Endothelial cell of umbilical vein (primary cell): ENCODE results near the gene IMPG1.

ENCODE experiments used
- EZH2 ChIP-seq: IDR thresholded peaks from 2 replicates; pipeline ENCODE4 v1.6.1; 2012; ENCODE audit warnings: borderline replicate concordance, low read depth, mild to moderate bottlenecking, moderate library complexity, low read length, inconsistent platforms; ENCODE audit not compliant: severe bottlenecking
- FOS ChIP-seq: IDR thresholded peaks from 2 replicates; pipeline ENCODE4 v1.6.1; 2011; ENCODE audit warnings: mild to moderate bottlenecking, low read length, moderate library complexity, borderline replicate concordance; ENCODE audit not compliant: insufficient read depth
- GATA2 ChIP-seq: IDR thresholded peaks from 2 replicates; pipeline ENCODE4 v1.7.0; 2011; ENCODE audit warnings: low read depth, mild to moderate bottlenecking, moderate library complexity, mixed read lengths, low read length; ENCODE audit not compliant: insufficient read length, insufficient read depth
- MYC ChIP-seq: IDR thresholded peaks from one replicate; pipeline ENCODE4 v1.6.1; 2011; ENCODE audit warnings: mild to moderate bottlenecking, low read depth, low read length
- POLR2A ChIP-seq: IDR thresholded peaks from 2 replicates; pipeline ENCODE4 v1.6.1; 2012; ENCODE audit warnings: low read depth, mild to moderate bottlenecking, control low read depth, low read length
- POLR2AphosphoS5 ChIP-seq: IDR thresholded peaks from 2 replicates; pipeline ENCODE4 v1.6.1; 2012; ENCODE audit warnings: low read depth, mild to moderate bottlenecking, control low read depth, low read length, moderate library complexity; ENCODE audit not compliant: insufficient read depth
- TF ChIP-seq, protein P1 (sequence below), 2 donors: IDR thresholded peaks; 1 replicate in 1 of 2; 2 replicates in 1 of 2; pipeline ENCODE4 v1.5.1; 2011; ENCODE audit warnings: low read length in 2 of 2, mild to moderate bottlenecking in 2 of 2, moderate library complexity in 2 of 2, control low read depth in 1 of 2, inconsistent platforms in 1 of 2, low read depth in 1 of 2; ENCODE audit not compliant: insufficient read depth in 1 of 2; ENCODE audit errors: extremely low read depth in 1 of 2
- TF ChIP-seq, protein P2 (sequence below): IDR thresholded peaks from 2 replicates; pipeline ENCODE4 v1.6.1; 2011; ENCODE audit not compliant: insufficient read depth, insufficient read length

DNA sequence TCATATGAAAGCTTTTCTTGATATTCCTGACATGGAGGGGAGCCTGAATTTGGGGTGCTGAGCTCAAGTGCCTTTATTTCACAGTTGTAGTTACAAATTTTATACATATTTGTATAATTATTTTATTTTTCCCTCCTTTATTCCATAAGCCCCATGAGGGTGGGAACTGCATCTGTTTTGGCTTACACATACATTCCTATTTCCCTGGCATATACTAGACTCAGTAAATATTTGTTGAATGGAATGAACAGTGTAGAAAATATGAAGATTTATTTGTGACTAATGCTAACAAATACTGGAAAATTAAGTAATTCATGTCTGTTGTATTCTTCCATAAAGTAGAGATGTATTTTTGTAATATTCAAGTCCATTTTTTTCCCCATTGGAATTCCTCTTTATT, 196.3 kb downstream of the IMPG1 start:
- TF ChIP-seq, protein P1, sequence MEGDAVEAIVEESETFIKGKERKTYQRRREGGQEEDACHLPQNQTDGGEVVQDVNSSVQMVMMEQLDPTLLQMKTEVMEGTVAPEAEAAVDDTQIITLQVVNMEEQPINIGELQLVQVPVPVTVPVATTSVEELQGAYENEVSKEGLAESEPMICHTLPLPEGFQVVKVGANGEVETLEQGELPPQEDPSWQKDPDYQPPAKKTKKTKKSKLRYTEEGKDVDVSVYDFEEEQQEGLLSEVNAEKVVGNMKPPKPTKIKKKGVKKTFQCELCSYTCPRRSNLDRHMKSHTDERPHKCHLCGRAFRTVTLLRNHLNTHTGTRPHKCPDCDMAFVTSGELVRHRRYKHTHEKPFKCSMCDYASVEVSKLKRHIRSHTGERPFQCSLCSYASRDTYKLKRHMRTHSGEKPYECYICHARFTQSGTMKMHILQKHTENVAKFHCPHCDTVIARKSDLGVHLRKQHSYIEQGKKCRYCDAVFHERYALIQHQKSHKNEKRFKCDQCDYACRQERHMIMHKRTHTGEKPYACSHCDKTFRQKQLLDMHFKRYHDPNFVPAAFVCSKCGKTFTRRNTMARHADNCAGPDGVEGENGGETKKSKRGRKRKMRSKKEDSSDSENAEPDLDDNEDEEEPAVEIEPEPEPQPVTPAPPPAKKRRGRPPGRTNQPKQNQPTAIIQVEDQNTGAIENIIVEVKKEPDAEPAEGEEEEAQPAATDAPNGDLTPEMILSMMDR (IDR thresholded peaks at IDR 0.05; ENCODE audit: extremely low read depth in 1 of 2, insufficient read depth in 1 of 2, low read depth in 1 of 2, low read length in 2 of 2): no peak
- TF ChIP-seq POLR2A: no peak
- TF ChIP-seq GATA2: no peak
- TF ChIP-seq EZH2: no peak
- no peak for TF ChIP-seq FOS
- TF ChIP-seq, protein P2, sequence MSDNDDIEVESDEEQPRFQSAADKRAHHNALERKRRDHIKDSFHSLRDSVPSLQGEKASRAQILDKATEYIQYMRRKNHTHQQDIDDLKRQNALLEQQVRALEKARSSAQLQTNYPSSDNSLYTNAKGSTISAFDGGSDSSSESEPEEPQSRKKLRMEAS: no peak
- no peak for TF ChIP-seq MYC
- no peak for TF ChIP-seq POLR2AphosphoS5
